ENCODE data around the gene PANX2. TPM values are rescaled to one million over a fixed set of nuclear protein-coding genes. Genes with fewer than 3 reads are reported as not detected.

Gene PANX2
- total RNA-seq, 2 experiments from 2014 or later = not detected

- H3K27ac ChIP-seq (ENCODE audit: low read depth, low read length, poor library complexity, severe bottlenecking) = no peak overlapping the region
- H2AFZ ChIP-seq (ENCODE audit: low read length) = no peak overlapping the region
- no peak for DNase-seq (ENCODE audit: low spot score)
- peaks cover 29% of the 10 kb centered on the region for H3K79me2 ChIP-seq (ENCODE audit: insufficient read depth, low read depth, low read length)
- H3K36me3 ChIP-seq (ENCODE audit: insufficient read depth, low read length) = peaks cover 17% of the 10 kb centered on the region
- peak overlapping the region; percentile 68 for H3K4me3 ChIP-seq (ENCODE audit: low read depth, low read length, poor library complexity, severe bottlenecking)
- H3K4me2 ChIP-seq (ENCODE audit: low read length) = peak overlapping the region; percentile 73; the same call in 1 of the 2 replicates
- intact Hi-C loops (cut with micrococcal nuclease; ENCODE audit: unreplicated experiment) = no loop called here
- ChIA-PET CTCF (ENCODE audit: unreplicated experiment) (no interaction called here), POLR2A (no interaction called here)
- H3K9me3 ChIP-seq (ENCODE audit: low read length) = no peaks in the 10 kb centered on the region
- no peaks in the 10 kb centered on the region for H3K9me2 ChIP-seq (ENCODE audit: insufficient read depth, low read length)
- peaks cover 27% of the 10 kb centered on the region for H3K4me1 ChIP-seq (ENCODE audit: insufficient read depth, low read length, poor library complexity, severe bottlenecking)
- TF ChIP-seq, protein P1, sequence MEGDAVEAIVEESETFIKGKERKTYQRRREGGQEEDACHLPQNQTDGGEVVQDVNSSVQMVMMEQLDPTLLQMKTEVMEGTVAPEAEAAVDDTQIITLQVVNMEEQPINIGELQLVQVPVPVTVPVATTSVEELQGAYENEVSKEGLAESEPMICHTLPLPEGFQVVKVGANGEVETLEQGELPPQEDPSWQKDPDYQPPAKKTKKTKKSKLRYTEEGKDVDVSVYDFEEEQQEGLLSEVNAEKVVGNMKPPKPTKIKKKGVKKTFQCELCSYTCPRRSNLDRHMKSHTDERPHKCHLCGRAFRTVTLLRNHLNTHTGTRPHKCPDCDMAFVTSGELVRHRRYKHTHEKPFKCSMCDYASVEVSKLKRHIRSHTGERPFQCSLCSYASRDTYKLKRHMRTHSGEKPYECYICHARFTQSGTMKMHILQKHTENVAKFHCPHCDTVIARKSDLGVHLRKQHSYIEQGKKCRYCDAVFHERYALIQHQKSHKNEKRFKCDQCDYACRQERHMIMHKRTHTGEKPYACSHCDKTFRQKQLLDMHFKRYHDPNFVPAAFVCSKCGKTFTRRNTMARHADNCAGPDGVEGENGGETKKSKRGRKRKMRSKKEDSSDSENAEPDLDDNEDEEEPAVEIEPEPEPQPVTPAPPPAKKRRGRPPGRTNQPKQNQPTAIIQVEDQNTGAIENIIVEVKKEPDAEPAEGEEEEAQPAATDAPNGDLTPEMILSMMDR (conservative IDR thresholded peaks at IDR 0.05; ENCODE audit: low read length) = no peak
- TF ChIP-seq EZH2phosphoT487 (IDR thresholded peaks at IDR 0.05; ENCODE audit: borderline replicate concordance, low read depth, low read length) = no peak
- no TSS peak for BruUV-seq (replicated peaks)
- no peaks in the 10 kb centered on the region for H4K20me1 ChIP-seq (ENCODE audit: insufficient read depth, low read length)
These were observed 13.7 kb downstream of the PANX2 start for GRCh38 chr22:50184004-50184901.

DNA sequence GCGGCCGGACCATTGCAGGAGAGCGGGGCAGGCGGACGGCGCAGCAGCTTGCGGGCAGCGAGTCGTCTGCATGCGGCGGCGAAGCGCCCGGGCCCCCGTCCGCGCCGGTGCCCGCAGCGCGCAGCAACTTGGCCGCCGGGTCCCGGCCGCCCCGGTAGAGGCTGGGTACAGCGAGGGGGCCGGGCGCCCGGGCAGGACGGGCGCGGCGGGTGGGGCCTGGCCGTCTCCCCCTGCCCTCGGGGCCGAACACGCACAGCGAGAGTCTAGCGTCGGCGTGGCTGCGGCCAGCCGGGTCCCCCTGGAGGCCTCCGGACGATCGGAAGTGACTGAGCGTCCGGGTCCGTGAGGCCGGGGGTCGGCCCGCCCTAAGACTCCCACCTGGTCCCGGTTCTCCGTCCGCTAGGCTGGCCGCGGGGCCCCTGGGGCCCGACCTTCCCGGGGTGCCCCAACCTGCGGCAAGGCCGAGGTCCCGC lies 14.4 kb downstream of the PANX2 start:
- H4K20me1 ChIP-seq (ENCODE audit: insufficient read depth, low read length) = no peaks in the 10 kb centered on the region
- POLR2A ChIA-PET = no interaction called here

More for the DNA sequence above, 14.4 kb downstream of the PANX2 start:
- BruUV-seq (replicated peaks) = no TSS peak
- peaks cover 34% of the 10 kb centered on the region for H3K4me1 ChIP-seq (ENCODE audit: insufficient read depth, low read length, poor library complexity, severe bottlenecking)
- H3K36me3 ChIP-seq (ENCODE audit: insufficient read depth, low read length) = peaks cover 17% of the 10 kb centered on the region
- H3K4me3 ChIP-seq (ENCODE audit: low read depth, low read length, poor library complexity, severe bottlenecking) = peak overlapping the region; percentile 68
- TF ChIP-seq, protein P1 (conservative IDR thresholded peaks at IDR 0.05; ENCODE audit: low read length) = no peak
- TF ChIP-seq EZH2phosphoT487 (IDR thresholded peaks at IDR 0.05; ENCODE audit: borderline replicate concordance, low read depth, low read length) = no peak
- CTCF ChIA-PET (ENCODE audit: unreplicated experiment) = no interaction called here
- intact Hi-C loops (cut with micrococcal nuclease; ENCODE audit: unreplicated experiment) = no loop called here
- H3K9me2 ChIP-seq (ENCODE audit: insufficient read depth, low read length) = no peaks in the 10 kb centered on the region
- no peaks in the 10 kb centered on the region for H3K9me3 ChIP-seq (ENCODE audit: low read length)
- no peak overlapping the region for H3K27ac ChIP-seq (ENCODE audit: low read depth, low read length, poor library complexity, severe bottlenecking)
- no peak for DNase-seq (ENCODE audit: low spot score)
- peak overlapping the region; percentile 73 for H3K4me2 ChIP-seq (ENCODE audit: low read length)
- peaks cover 29% of the 10 kb centered on the region for H3K79me2 ChIP-seq (ENCODE audit: insufficient read depth, low read depth, low read length)
- peak overlapping the region; percentile 26; the same call in 1 of the 2 replicates for H2AFZ ChIP-seq (ENCODE audit: low read length)

All from OCI-LY7 (cell line).